ENCODE measurements around the gene CTSC.

CTSC gene

GRCh38 chr11:88315015-88315414 is 22.5 kb downstream of the CTSC start:
- DNase-seq: no peak

- DNase-seq: no peak
Observed at GRCh38 chr11:88313441-88313840, 24.1 kb downstream of the CTSC start.

GRCh38 chr11:88312628-88313027 is 24.9 kb downstream of the CTSC start:
- DNase-seq: no peak

- DNase-seq: no peak
Observed at GRCh38 chr11:88310246-88310645, 27.3 kb downstream of the CTSC start.

- DNase-seq: no peak
Observed at GRCh38 chr11:88308576-88308975, 29.0 kb downstream of the CTSC start.

- no peak for DNase-seq
Observed at GRCh38 chr11:88307749-88308425, 29.6 kb downstream of the CTSC start.

- no peak for DNase-seq
Observed at GRCh38 chr11:88306785-88307184, 30.8 kb downstream of the CTSC start.

GRCh38 chr11:88305430-88305829 is 32.1 kb downstream of the CTSC start:
- DNase-seq: no peak

DNA sequence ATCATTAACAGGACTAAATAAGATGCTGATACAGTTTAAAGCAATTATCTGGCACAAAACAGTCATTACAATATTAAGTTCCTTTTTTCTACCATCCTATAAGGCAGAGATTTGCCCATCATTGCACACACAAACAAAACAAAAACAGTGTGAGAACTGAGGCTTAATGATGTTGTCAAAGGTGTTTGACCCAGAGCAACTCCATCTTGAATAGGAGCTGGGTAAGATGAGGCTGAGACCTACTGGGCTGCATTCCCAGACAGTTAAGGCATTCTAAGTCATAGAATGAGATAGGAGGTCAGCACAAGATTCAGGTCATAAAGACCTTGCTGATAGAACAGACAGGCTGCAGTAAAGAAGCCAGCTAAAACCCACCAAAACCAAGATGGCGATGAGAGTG is 33.2 kb downstream of the CTSC start:
- DNase-seq: no peak

DNA sequence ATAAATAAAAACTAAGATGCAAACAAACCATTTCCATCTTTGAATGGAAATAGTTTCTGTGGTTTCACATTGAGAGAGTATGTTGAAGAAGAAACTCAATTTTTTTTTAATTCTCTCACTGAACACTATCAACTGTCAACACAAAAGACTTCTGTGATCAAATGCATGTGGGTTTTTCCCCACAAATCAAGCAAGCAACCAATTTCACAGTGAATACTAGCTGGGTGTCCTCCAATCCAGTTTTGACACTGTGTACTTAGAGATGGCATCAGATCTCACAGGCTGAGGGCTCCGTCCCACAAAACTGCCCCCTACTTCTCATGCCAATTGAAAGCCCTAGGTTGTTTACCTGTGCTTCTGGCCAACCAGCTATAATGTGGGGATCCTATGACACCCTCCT is 34.5 kb downstream of the CTSC start:
- DNase-seq: no peak

DNA sequence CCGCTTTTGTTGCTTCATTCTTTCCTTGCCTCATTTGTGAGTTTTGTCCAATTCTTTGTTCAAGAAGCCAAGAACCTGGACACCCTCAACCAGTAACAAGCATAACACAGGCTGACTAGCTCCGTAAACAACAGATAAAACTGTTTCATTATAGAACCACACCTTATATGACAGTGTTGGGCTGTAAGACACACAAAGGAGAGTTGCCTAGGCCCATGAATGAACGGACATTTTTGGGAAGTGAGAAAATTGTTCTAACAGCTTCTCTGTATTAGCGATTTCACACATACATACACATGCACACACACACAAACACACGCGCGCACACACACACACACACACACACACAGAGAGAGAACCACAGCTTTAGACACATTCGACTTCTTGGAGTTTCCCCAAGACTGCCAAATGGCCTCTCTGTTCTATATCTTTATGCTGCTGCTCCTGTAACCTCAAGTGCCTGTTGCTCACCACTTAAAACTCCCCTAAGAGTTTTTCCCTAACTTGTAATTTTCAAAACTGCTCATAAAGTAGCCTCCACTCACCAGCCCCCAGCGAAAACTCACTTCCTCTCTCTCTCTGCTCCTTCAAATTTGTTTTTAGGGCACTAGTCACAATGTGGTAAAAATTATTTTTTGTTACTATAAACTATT is 35.9 kb downstream of the CTSC start:
- DNase-seq: no peak

- DNase-seq: no peak
Observed at GRCh38 chr11:88300888-88301487, 36.5 kb downstream of the CTSC start.

DNA sequence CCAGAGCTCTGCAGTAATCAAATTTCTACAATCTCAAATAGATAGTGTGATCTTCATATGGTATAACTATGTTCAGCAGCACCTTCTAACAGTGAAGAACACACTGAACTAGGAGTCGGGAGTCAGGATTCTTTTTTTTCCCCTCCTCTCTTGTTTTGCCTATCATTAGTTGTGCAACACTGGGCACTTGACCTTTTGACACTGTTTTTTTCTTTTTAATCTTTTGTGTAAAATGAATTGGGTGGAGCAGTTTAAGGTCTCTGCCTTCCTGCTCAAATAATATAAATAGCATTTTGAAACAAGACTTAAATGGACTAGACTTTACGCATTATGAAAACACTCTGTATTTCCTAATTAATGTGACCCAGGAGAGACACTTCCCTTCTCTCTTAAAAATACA is 39.7 kb downstream of the CTSC start:
- no peak for DNase-seq

DNA sequence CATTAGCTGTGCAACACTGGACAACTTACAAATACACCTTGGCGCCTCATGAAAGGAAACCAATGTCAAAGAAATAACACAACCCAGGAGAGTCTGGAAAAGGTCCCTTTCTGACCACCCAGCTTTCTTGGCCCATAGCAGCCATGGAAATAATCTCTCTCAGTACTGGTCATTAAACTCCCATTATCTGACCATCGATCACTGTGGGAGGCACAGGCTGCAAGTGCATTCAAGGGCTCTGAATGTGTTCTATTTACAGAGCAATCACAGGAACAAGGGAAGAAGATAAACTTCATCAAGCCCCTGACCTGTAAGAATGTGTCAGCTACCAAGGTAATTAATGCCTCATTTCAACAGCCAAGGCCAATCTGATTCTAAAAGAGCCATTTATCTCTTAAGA is 40.1 kb downstream of the CTSC start:
- peak; percentile 15 for DNase-seq

DNA sequence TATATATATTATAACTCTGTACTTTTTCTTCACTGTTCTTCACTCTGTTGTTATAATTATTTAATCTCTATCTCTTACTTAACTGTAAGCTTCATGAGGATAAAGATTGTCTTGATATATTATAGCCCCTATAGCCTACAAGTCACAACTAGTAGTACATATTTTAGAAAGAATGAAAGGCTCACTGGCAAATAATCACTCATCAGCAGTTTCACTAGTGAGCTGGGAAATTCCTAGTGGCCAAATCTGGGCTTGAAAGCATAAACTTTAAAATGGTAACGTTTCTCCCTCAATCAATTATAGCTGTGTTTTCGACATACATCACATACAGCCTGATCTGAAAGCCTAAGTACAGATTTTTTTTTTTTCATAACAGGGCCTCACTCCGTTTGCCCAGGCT is 42.5 kb downstream of the CTSC start:
- no peak for DNase-seq

DNA sequence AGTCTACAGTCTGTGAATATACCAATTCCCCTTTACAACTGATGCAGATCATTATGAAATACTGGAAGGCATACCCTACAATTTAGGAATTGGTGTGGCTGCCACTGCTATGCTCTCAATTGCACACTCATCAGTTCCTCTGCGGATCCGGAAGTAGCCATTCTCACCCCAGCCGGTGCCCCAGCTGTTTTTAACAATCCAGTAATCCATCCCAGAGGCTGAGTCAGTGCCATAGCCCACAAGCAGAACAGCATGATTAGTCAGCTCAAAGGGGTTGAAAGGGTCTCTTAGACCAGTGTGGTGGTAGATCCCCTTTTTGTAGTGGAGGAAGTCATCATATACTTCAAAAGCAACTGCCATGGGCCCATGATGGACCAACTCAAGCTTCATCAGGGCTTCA is 43.6 kb downstream of the CTSC start:
- no peak for DNase-seq

- peak; percentile 50 for DNase-seq
Observed at GRCh38 chr11:88292171-88292843, 45.2 kb downstream of the CTSC start.

GRCh38 chr11:88288560-88288959 is 49.0 kb downstream of the CTSC start:
- no peak for DNase-seq

GRCh38 chr11:88284336-88285050 is 53.0 kb downstream of the CTSC start:
- no peak for DNase-seq

GRCh38 chr11:88282747-88283515 is 54.6 kb downstream of the CTSC start:
- no peak for DNase-seq

- no peak for DNase-seq
Observed at GRCh38 chr11:88281317-88281712, 56.2 kb downstream of the CTSC start.

GRCh38 chr11:88280673-88281316 is 56.7 kb downstream of the CTSC start:
- DNase-seq: no peak
